IMR-90 (cell line): ENCODE data around the gene DARS1. TPM values are rescaled to one million over a fixed set of nuclear protein-coding genes. Genes with fewer than 3 reads are reported as not detected.

Source experiments
- ATAC-seq: fragments of 200-7000 bp; cut with Tn5 transposase; 2 replicates; pipeline ENCODE4 v1.9.1; 2020; ENCODE audit warnings: low read depth, mild to moderate bottlenecking, moderate library complexity
- BruUV-seq: library from RNA; stranded (reverse); fragments of 400-500 nt; replicated peaks from 2 replicates; lab custom pipeline; 2021; lab: Mats Ljungman, UMichigan
- CTCF ChIA-PET: fragments of 300-600 bp; formaldehyde crosslinking; extraction: SDS; loops from one replicate; lab custom pipeline; 2021; ENCODE audit warnings: antibody characterized with exemption; lab: Yijun Ruan, JAX
- POLR2A ChIA-PET: fragments of 300-600 bp; sonication (Branson Sonifier 250); formaldehyde crosslinking; loops from one replicate; lab custom pipeline; 2022; ENCODE audit warnings: antibody characterized with exemption; ENCODE audit not compliant: unreplicated experiment; lab: Charles Lee
- DNase-seq: peaks from one replicate; pipeline ENCODE4 v3.0.0; 2013
- H2AFZ ChIP-seq: replicated peaks from 2 replicates; pipeline ENCODE3; 2013; ENCODE audit warnings: low read length, mild to moderate bottlenecking; ENCODE audit not compliant: poor library complexity
- H2AK5ac ChIP-seq: 2 replicates; pipeline ENCODE4 v1.6.1; 2013; ENCODE audit warnings: low read depth, low read length, inconsistent platforms
- H2AK9ac ChIP-seq: replicated peaks from 2 replicates; pipeline ENCODE3; 2013; ENCODE audit warnings: mild to moderate bottlenecking, low read depth, low read length, moderate library complexity; ENCODE audit not compliant: poor library complexity
- H2BK120ac ChIP-seq: 2 replicates; pipeline ENCODE4 v1.6.1; 2013; ENCODE audit warnings: low read depth, low read length, inconsistent platforms
- H2BK15ac ChIP-seq: 3 replicates; pipeline ENCODE4 v1.6.1; 2013; ENCODE audit warnings: low read depth, low read length, inconsistent platforms
- H2BK20ac ChIP-seq: 2 replicates; pipeline ENCODE4 v1.6.1; 2013; ENCODE audit warnings: low read depth, mild to moderate bottlenecking, inconsistent platforms, low read length, moderate library complexity
- H2BK5ac ChIP-seq: 2 replicates; pipeline ENCODE4 v1.6.1; 2013; ENCODE audit warnings: mild to moderate bottlenecking, low read depth, low read length, inconsistent platforms; ENCODE audit not compliant: poor library complexity, severe bottlenecking
- H3K14ac ChIP-seq: replicated peaks from 2 replicates; pipeline ENCODE4 v1.6.1; 2013; ENCODE audit warnings: low read depth, low read length, inconsistent platforms
- H3K18ac ChIP-seq: 2 replicates; pipeline ENCODE4 v1.6.1; 2013; ENCODE audit warnings: low read depth, low read length, control low read depth
- H3K23ac ChIP-seq: 2 replicates; pipeline ENCODE4 v1.6.1; 2013; ENCODE audit warnings: low read depth, low read length, inconsistent platforms
- H3K27ac ChIP-seq: 2 replicates; pipeline ENCODE4 v1.5.1; 2013; ENCODE audit warnings: mild to moderate bottlenecking, control low read depth, low read length; ENCODE audit not compliant: insufficient read depth
- H3K27me3 ChIP-seq: 2 replicates; pipeline ENCODE4 v1.6.1; 2013; ENCODE audit warnings: low read length; ENCODE audit not compliant: control insufficient read depth, insufficient read depth
- H3K36me3 ChIP-seq: 2 replicates; pipeline ENCODE4 v1.6.1; 2013; ENCODE audit warnings: low read length, mixed read lengths; ENCODE audit not compliant: control insufficient read depth, insufficient read depth
- H3K4ac ChIP-seq: 2 replicates; pipeline ENCODE4 v1.6.1; 2013; ENCODE audit warnings: low read depth, low read length, inconsistent platforms
- H3K4me1 ChIP-seq: 2 replicates; pipeline ENCODE4 v1.6.1; 2013; ENCODE audit warnings: low read length, mixed read lengths; ENCODE audit not compliant: control insufficient read depth, insufficient read depth
- H3K4me2 ChIP-seq: 2 replicates; pipeline ENCODE4 v1.6.1; 2013; ENCODE audit warnings: low read depth, mild to moderate bottlenecking, control low read depth, low read length, moderate library complexity
- H3K4me3 ChIP-seq: 2 replicates; pipeline ENCODE4 v1.5.1; 2013; ENCODE audit warnings: low read depth, mild to moderate bottlenecking, control low read depth, low read length, moderate library complexity; ENCODE audit not compliant: insufficient read depth
- H3K56ac ChIP-seq: 2 replicates; pipeline ENCODE4 v1.6.1; 2013; ENCODE audit warnings: low read length, inconsistent platforms; ENCODE audit not compliant: insufficient read depth; ENCODE audit errors: extremely low read depth
- H3K79me1 ChIP-seq, 2 experiments: 2 replicates each; pipeline ENCODE4 v1.6.1; 2013; ENCODE audit warnings: low read length in 2 of 2, inconsistent platforms in 1 of 2, low read depth in 1 of 2
- H3K9ac ChIP-seq: 2 replicates; pipeline ENCODE4 v1.6.1; 2013; ENCODE audit warnings: low read depth, low read length, control low read depth
- H3K9me1 ChIP-seq: 2 replicates; pipeline ENCODE4 v1.6.1; 2013; ENCODE audit warnings: low read length, inconsistent platforms; ENCODE audit not compliant: insufficient read depth
- H3K9me3 ChIP-seq: 2 replicates; pipeline ENCODE4 v1.6.1; 2013; ENCODE audit warnings: low read length; ENCODE audit not compliant: control insufficient read depth, insufficient read depth
- H4K20me1 ChIP-seq: 2 replicates; pipeline ENCODE4 v1.6.1; 2013; ENCODE audit warnings: low read length, inconsistent platforms; ENCODE audit not compliant: insufficient read depth
- H4K5ac ChIP-seq: 2 replicates; pipeline ENCODE4 v1.6.1; 2013; ENCODE audit warnings: mild to moderate bottlenecking, low read depth, low read length, control low read depth
- H4K8ac ChIP-seq, 2 experiments: 2 replicates each; pipeline ENCODE4 v1.6.1; 2013; ENCODE audit warnings: low read depth in 2 of 2, low read length in 2 of 2, control low read depth in 1 of 2, inconsistent platforms in 1 of 2
- H4K91ac ChIP-seq: 2 replicates; pipeline ENCODE4 v1.6.1; 2013; ENCODE audit warnings: low read depth, low read length, inconsistent platforms; ENCODE audit not compliant: insufficient read depth
- CEBPB ChIP-seq: IDR thresholded peaks from 2 replicates; pipeline ENCODE4 v1.6.1; 2012; ENCODE audit warnings: low read depth, low read length, improper control_type of control experiment
- FOS ChIP-seq: fragments of 150-350 bp; IDR thresholded peaks from 2 replicates; pipeline ENCODE4 v1.6.1; 2016; ENCODE audit warnings: low read depth, low read length
- MAFK ChIP-seq: IDR thresholded peaks from 2 replicates; pipeline ENCODE4 v1.6.1; 2012; ENCODE audit warnings: low read depth, low read length, improper control_type of control experiment
- MAZ ChIP-seq: IDR thresholded peaks from 2 replicates; pipeline ENCODE4 v1.6.1; 2012; ENCODE audit warnings: low read depth, mild to moderate bottlenecking, low read length, improper control_type of control experiment, moderate library complexity, borderline replicate concordance
- MXI1 ChIP-seq: IDR thresholded peaks from 2 replicates; pipeline ENCODE4 v1.6.1; 2012; ENCODE audit warnings: low read depth, mild to moderate bottlenecking, low read length, moderate library complexity, borderline replicate concordance
- POLR2A ChIP-seq: IDR thresholded peaks from 2 replicates; pipeline ENCODE4 v1.6.1; 2012; ENCODE audit warnings: mild to moderate bottlenecking, low read depth, low read length
- RAD21 ChIP-seq: IDR thresholded peaks from 2 replicates; pipeline ENCODE4 v1.6.1; 2012; ENCODE audit warnings: low read length, improper control_type of control experiment
- RCOR1 ChIP-seq: IDR thresholded peaks from 2 replicates; pipeline ENCODE4 v1.6.1; 2012; ENCODE audit warnings: mild to moderate bottlenecking, low read length, improper control_type of control experiment; ENCODE audit not compliant: insufficient replicate concordance
- RFX5 ChIP-seq: IDR thresholded peaks from 2 replicates; pipeline ENCODE4 v1.8.0; 2012; ENCODE audit warnings: low read depth, mild to moderate bottlenecking, low read length, moderate library complexity
- WGBS, 2 experiments: methylation state at CpG; one replicate each; pipeline versions ENCODE4 v1.1.5 to v1.1.7; 2013; ENCODE audit warnings: missing lambda C conversion rate in 2 of 2; ENCODE audit not compliant: insufficient read length in 1 of 2; ENCODE audit errors: extremely low coverage in 2 of 2; 5-methylcytosine and 5-hydroxymethylcytosine counted together
- dilution Hi-C: fragments of 300-500 bp; cut with HindIII; formaldehyde crosslinking; loops from one replicate; pipeline ENCODE4 v1.14.3; 2018; ENCODE audit warnings: low sequenced_read_pairs; ENCODE audit not compliant: unreplicated experiment
- in situ Hi-C: fragments of 300-500 bp; cut with MboI; formaldehyde crosslinking; loops from 3 replicates; pipeline ENCODE4 v1.14.3; 2019; ENCODE audit warnings: low sequenced_read_pairs, inconsistent platforms, mixed read lengths
- intact Hi-C: fragments of 100-400 bp; cut with micrococcal nuclease; formaldehyde crosslinking; loops from 2 replicates; pipeline ENCODE4 v1.10.0; 2022
- polyA plus RNA-seq, 3 experiments: library from polyadenylated mRNA; depleted of rRNA; stranded (reverse); fragments of >200 nt; gene quantifications; 2 replicates each; pipeline ENCODE4 v1.2.3, GENCODE V29; 2012; ENCODE audit warnings: low replicate concordance in 1 of 3
- total RNA-seq: library from RNA; depleted of rRNA; stranded (reverse); fragments of >200 nt; gene quantifications from 2 replicates; pipeline ENCODE4 v1.2.3, GENCODE V29; 2012
- TF ChIP-seq, protein P1 (sequence below): fragments of 150-350 bp; IDR thresholded peaks from 2 replicates; pipeline ENCODE4 v1.6.1; 2016; ENCODE audit warnings: low read depth, mild to moderate bottlenecking, low read length, moderate library complexity, borderline replicate concordance
- TF ChIP-seq, protein P2 (sequence below): conservative IDR thresholded peaks from 2 replicates; pipeline ENCODE4 v1.5.1; 2012; ENCODE audit warnings: mild to moderate bottlenecking, low read depth, low read length, improper control_type of control experiment

DARS1 gene
- total and polyA plus RNA-seq, 2 of the 4 experiments (the other 2 are of a cell fraction), result 56.5 to 66.5 TPM

- Histone ChIP-seq H3K56ac (no peak overlapping the region), H4K5ac (no peak overlapping the region), H3K36me3 (no peaks in the 10 kb centered on the region), H4K20me1 (no peaks in the 10 kb centered on the region), H3K4me3 (no peak overlapping the region), H3K27me3 (no peaks in the 10 kb centered on the region), H3K9me1 (no peaks in the 10 kb centered on the region), H2AK9ac (no peak overlapping the region), H4K8ac (no peak overlapping the region), H2BK120ac (no peak overlapping the region), H2AK5ac (no peak overlapping the region), H3K18ac (no peak overlapping the region), H3K4me2 (no peak overlapping the region), H3K4ac (no peak overlapping the region), H2BK5ac (no peak overlapping the region), H3K9ac (no peak overlapping the region), H4K91ac (no peak overlapping the region), H2AFZ (no peak overlapping the region), H3K14ac (no peak overlapping the region), H3K4me1 (no peaks in the 10 kb centered on the region), H3K23ac (no peak overlapping the region), H3K27ac (no peak overlapping the region), H3K79me1 (no peaks in the 10 kb centered on the region), H3K9me3 (no peaks in the 10 kb centered on the region), H2BK20ac (no peak overlapping the region), H2BK15ac (no peak overlapping the region)
- WGBS, 2 experiments, result no CpG with 5 or more reads among the region's 3 CpGs
- ChIA-PET CTCF (no interaction called here), POLR2A (no interaction called here)
- ATAC-seq (no peak), DNase-seq (no peak)
- intact Hi-C loops (no loop called here), dilution Hi-C loops (no loop called here), in situ Hi-C loops (no loop called here)
- BruUV-seq, result no TSS peak
- TF ChIP-seq FOS (no peak), RCOR1 (no peak), POLR2A (no peak), CEBPB (no peak), MAFK (no peak), RAD21 (no peak), MAZ (no peak), RFX5 (no peak), MXI1 (no peak)
- TF ChIP-seq, protein P1, sequence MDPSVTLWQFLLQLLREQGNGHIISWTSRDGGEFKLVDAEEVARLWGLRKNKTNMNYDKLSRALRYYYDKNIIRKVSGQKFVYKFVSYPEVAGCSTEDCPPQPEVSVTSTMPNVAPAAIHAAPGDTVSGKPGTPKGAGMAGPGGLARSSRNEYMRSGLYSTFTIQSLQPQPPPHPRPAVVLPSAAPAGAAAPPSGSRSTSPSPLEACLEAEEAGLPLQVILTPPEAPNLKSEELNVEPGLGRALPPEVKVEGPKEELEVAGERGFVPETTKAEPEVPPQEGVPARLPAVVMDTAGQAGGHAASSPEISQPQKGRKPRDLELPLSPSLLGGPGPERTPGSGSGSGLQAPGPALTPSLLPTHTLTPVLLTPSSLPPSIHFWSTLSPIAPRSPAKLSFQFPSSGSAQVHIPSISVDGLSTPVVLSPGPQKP, result no peak
- TF ChIP-seq, protein P2, sequence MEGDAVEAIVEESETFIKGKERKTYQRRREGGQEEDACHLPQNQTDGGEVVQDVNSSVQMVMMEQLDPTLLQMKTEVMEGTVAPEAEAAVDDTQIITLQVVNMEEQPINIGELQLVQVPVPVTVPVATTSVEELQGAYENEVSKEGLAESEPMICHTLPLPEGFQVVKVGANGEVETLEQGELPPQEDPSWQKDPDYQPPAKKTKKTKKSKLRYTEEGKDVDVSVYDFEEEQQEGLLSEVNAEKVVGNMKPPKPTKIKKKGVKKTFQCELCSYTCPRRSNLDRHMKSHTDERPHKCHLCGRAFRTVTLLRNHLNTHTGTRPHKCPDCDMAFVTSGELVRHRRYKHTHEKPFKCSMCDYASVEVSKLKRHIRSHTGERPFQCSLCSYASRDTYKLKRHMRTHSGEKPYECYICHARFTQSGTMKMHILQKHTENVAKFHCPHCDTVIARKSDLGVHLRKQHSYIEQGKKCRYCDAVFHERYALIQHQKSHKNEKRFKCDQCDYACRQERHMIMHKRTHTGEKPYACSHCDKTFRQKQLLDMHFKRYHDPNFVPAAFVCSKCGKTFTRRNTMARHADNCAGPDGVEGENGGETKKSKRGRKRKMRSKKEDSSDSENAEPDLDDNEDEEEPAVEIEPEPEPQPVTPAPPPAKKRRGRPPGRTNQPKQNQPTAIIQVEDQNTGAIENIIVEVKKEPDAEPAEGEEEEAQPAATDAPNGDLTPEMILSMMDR, result no peak
These were observed 8.9 kb upstream of the DARS1 start for GRCh38 chr2:135994281-135994680.
